Smooth muscle cell (in vitro differentiated cells): ENCODE measurements around the gene MISFA. TPM values are rescaled to one million over a fixed set of nuclear protein-coding genes. Genes with fewer than 3 reads are reported as not detected.

Experiments
- DNase-seq: peaks from one replicate; lab custom pipeline; 2025; ENCODE audit not compliant: unreplicated experiment; lab: John Stamatoyannopoulos, UW
- H2AFZ ChIP-seq: fragments of 200-600 bp; sonication (generic); 2 replicates; pipeline ENCODE4 v1.6.0; 2016; ENCODE audit warnings: antibody characterized with exemption, low read depth, mild to moderate bottlenecking
- H3F3A ChIP-seq: fragments of 200-600 bp; sonication (generic); 2 replicates; pipeline ENCODE4 v1.6.0; 2017; ENCODE audit warnings: antibody characterized with exemption, low read depth
- H3K27ac ChIP-seq: fragments of 200-600 bp; sonication (generic); 2 replicates; pipeline ENCODE4 v1.5.1; 2016; ENCODE audit warnings: low read depth, mild to moderate bottlenecking
- H3K27me3 ChIP-seq: fragments of 200-600 bp; sonication (generic); 2 replicates; pipeline ENCODE4 v1.6.1; 2016; ENCODE audit warnings: low read depth, mild to moderate bottlenecking
- H3K36me3 ChIP-seq: fragments of 200-600 bp; sonication (generic); 2 replicates; pipeline ENCODE4 v1.5.1; 2016; ENCODE audit warnings: low read depth
- H3K4me1 ChIP-seq: fragments of 200-600 bp; sonication (generic); 2 replicates; pipeline ENCODE4 v1.5.1; 2016; ENCODE audit warnings: low read depth
- H3K4me2 ChIP-seq: fragments of 200-600 bp; sonication (generic); 2 replicates; pipeline ENCODE4 v1.6.0; 2016; ENCODE audit warnings: mild to moderate bottlenecking
- H3K4me3 ChIP-seq: fragments of 200-600 bp; sonication (generic); 2 replicates; pipeline ENCODE4 v1.5.1; 2016; ENCODE audit warnings: mild to moderate bottlenecking
- H3K79me2 ChIP-seq: fragments of 200-600 bp; sonication (generic); 2 replicates; pipeline ENCODE4 v1.6.0; 2016; ENCODE audit warnings: low read depth, mild to moderate bottlenecking
- H3K9ac ChIP-seq: fragments of 200-600 bp; sonication (generic); 2 replicates; pipeline ENCODE4 v1.6.0; 2016; ENCODE audit warnings: low read depth
- H3K9me3 ChIP-seq: fragments of 200-600 bp; sonication (generic); replicated peaks from 2 replicates; pipeline ENCODE4 v1.5.1; 2016; ENCODE audit warnings: low read depth
- H4K20me1 ChIP-seq: fragments of 200-600 bp; sonication (generic); 2 replicates; pipeline ENCODE4 v1.6.0; 2016; ENCODE audit warnings: low read depth
- CTCF ChIP-seq: fragments of 200-600 bp; sonication (generic); IDR thresholded peaks from 2 replicates; pipeline ENCODE4 v1.5.1; 2017; ENCODE audit warnings: borderline replicate concordance, mild to moderate bottlenecking, antibody characterized with exemption; ENCODE audit not compliant: insufficient read depth, poor library complexity, severe bottlenecking
- WGBS: methylation state at CpG from one replicate; pipeline ENCODE4 v1.1.7; 2016; ENCODE audit warnings: low lambda C conversion rate; 5-methylcytosine and 5-hydroxymethylcytosine counted together
- polyA plus RNA-seq: library from polyadenylated mRNA; unstranded; fragments of >200 nt; fragmentation: Nextera tagmentation; extraction: Ambion mirVana; gene quantifications from 2 replicates; pipeline ENCODE4 v1.2.1, GENCODE V29; 2016
- total RNA-seq: library from RNA; depleted of rRNA; stranded (reverse); fragments of >200 nt; gene quantifications from 2 replicates; pipeline ENCODE4 v1.2.3, GENCODE V29; 2014

The MISFA gene
- total RNA-seq = 0.18 TPM in 1 of 2 replicates, not detected in the other
- polyA plus RNA-seq = 0.90 and 1.3 TPM in 2 replicates

DNA sequence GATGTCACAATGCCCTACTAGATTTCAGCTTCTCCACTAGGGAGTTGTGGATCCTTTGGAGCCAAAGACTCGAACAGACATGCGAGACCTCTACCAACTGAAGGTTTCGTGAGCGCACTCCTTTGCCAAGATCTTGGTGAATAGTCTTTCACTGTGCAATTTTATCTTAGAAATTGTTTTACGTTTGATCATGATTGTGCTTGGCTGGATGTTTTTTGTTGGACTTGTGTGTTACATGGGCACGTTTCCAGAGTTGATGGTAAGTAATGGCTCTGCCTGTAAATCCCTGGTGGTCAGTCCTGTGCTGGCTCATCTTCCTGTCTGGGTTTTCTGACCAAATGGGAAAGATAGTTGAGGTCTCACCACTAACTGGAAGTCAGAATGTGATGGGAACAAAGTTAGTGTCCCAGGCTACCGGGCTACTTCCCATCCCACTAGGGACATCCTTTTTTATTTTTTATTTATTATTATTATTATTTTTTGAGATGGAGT lies at the start of gene MISFA:
MISFA (plus strand) TSS at position 51 of the 492 bp plus-strand sequence; CDS start at position 191, 140 bp downstream.
- WGBS = 87% methylated on average over 7 of the region's 7 CpGs
- DNase-seq = no peak
- no peak for TF ChIP-seq CTCF
- no peak within 1 kb of the TSS for H3K9ac ChIP-seq
- no peak within 1 kb of the TSS for H3K4me2 ChIP-seq
- H3K9me3 ChIP-seq = no peaks in the 10 kb centered on the region
- no peaks in the 10 kb centered on the region for H3K79me2 ChIP-seq
- H3K36me3 ChIP-seq = no peaks in the 10 kb centered on the region
- no peak within 1 kb of the TSS for H2AFZ ChIP-seq
- no peaks in the 10 kb centered on the region for H3K27me3 ChIP-seq
- H3K4me3 ChIP-seq = no peak within 1 kb of the TSS
- no peaks in the 10 kb centered on the region for H3F3A ChIP-seq
- H3K4me1 ChIP-seq = no peaks in the 10 kb centered on the region
- H3K27ac ChIP-seq = no peak within 1 kb of the TSS
- H4K20me1 ChIP-seq = no peaks in the 10 kb centered on the region

DNA sequence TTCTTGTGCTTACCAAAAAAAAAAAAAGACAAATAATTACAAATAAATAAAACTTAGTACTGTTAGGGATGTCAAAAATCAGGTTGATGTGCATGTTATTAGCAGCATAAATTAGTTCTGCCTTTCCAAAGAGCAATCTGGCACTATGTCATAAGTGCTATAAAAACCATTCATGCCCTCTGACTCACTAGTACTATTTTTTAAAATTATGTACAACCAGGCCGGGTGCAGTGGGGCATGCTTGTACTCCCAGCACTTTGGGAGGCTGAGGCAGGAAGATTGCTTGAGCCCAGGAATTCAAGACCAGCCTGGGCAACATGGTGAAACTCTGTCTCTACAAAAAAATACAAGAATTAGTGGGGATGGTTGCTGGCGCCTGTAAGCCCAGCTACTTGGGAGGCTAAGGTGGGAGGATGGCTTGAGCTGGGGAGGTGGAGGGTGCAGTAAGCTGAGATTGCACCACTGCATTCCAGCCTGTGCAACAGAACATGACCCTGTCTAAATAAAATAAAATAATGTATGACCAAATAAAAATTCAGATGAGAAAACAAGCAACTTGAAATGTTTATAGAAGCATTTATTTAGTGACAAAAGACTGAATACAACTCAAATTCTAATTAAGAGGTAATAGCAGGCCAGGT lies 36.4 kb upstream of the MISFA start:
- Histone ChIP-seq H3K27me3 (no peaks in the 10 kb centered on the region), H3K9ac (no peak overlapping the region), H4K20me1 (no peaks in the 10 kb centered on the region), H3K27ac (no peak overlapping the region), H3F3A (no peaks in the 10 kb centered on the region), H3K4me2 (no peak overlapping the region), H3K4me1 (no peaks in the 10 kb centered on the region), H3K79me2 (no peaks in the 10 kb centered on the region), H3K4me3 (no peak overlapping the region), H3K36me3 (no peaks in the 10 kb centered on the region), H3K9me3 (no peaks in the 10 kb centered on the region), H2AFZ (no peak overlapping the region)
- DNase-seq = no peak
- no peak for TF ChIP-seq CTCF
- 100% methylated on average over 2 of the region's 2 CpGs for WGBS

GRCh38 chr11:18564149-18564548 lies 35.4 kb upstream of the MISFA start:
- no peaks in the 10 kb centered on the region for H3K36me3 ChIP-seq
- no peak overlapping the region for H3K4me2 ChIP-seq
- TF ChIP-seq CTCF = no peak
- H3K4me1 ChIP-seq = no peaks in the 10 kb centered on the region
- H3K27me3 ChIP-seq = no peaks in the 10 kb centered on the region
- no peaks in the 10 kb centered on the region for H4K20me1 ChIP-seq
- no peaks in the 10 kb centered on the region for H3F3A ChIP-seq
- no peak overlapping the region for H3K4me3 ChIP-seq
- no peak overlapping the region for H2AFZ ChIP-seq
- H3K79me2 ChIP-seq = no peaks in the 10 kb centered on the region
- H3K9ac ChIP-seq = no peak overlapping the region
- H3K9me3 ChIP-seq = no peaks in the 10 kb centered on the region
- no peak overlapping the region for H3K27ac ChIP-seq
- DNase-seq = no peak

- no peak for DNase-seq
- Histone ChIP-seq H4K20me1 (no peaks in the 10 kb centered on the region), H3K4me3 (no peak overlapping the region), H3K9me3 (no peaks in the 10 kb centered on the region), H2AFZ (no peak overlapping the region), H3K27me3 (no peaks in the 10 kb centered on the region), H3K4me1 (no peaks in the 10 kb centered on the region), H3K36me3 (no peaks in the 10 kb centered on the region), H3K79me2 (no peaks in the 10 kb centered on the region), H3K9ac (no peak overlapping the region), H3K27ac (no peak overlapping the region), H3F3A (no peaks in the 10 kb centered on the region), H3K4me2 (no peak overlapping the region)
- no peak for TF ChIP-seq CTCF
Measured at GRCh38 chr11:18566406-18566805, 33.2 kb upstream of the MISFA start.
